ENCODE measurements around the gene ADCY7.

The ADCY7 gene

DNA sequence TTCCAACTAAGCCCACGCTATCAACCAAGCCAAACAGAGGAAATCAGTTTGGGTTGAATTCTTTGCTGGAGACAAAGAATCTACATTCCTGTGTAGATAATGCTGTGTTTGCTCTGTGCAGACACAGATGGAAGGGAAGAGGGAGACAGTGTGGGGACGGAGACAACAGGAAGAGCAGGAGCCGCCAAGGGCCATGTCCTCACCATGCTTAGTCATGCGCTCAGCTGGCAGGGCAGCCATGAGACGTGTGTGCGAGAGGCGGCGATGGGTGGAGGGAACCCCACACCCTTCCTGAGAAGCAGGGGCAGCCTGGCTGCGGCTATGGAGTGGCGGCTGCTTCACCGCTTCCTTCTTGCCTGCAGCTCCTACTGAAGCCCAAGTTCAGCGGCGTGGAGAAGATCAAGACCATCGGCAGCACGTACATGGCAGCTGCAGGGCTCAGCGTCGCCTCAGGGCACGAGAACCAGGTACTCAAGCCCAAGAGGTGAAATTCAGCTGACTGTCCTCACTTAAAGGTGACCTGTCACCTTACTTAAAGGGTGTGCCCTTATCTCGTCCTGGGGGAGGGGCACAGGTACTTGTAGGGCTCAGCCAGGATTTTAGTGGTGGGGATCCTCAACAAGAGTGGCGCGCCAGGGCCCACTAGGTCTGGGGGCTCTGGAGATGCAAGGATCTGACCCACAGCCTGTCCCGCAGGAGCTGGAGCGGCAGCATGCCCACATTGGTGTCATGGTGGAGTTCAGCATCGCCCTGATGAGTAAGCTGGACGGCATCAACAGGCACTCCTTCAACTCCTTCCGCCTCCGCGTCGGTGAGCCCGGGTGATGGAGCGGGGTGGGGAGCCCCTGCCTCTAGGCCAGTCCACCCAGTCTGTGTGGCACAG lies 47.5 kb downstream of the ADCY7 start:
- DNase-seq (ENCODE audit: low spot score): peak; percentile 89

DNA sequence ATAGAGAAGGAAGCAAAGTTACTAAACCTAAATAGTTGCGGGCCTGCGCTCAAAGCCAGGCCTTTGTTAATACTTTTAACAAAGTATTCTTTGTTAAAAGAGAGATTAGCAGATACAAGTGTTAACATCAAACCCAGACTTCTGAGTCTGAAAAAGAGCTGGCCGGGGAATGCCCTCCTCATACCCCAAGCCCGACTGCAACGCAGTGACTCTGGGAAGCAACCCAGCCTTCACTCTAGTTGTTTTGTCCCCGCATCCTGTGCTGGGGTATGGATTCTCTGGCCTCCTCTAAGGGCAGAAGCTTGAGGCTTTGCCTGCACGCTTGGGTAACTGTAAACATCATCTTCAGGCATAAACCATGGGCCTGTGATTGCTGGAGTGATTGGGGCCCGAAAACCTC lies 48.3 kb downstream of the ADCY7 start:
- no peak for DNase-seq (ENCODE audit: low spot score)

DNA sequence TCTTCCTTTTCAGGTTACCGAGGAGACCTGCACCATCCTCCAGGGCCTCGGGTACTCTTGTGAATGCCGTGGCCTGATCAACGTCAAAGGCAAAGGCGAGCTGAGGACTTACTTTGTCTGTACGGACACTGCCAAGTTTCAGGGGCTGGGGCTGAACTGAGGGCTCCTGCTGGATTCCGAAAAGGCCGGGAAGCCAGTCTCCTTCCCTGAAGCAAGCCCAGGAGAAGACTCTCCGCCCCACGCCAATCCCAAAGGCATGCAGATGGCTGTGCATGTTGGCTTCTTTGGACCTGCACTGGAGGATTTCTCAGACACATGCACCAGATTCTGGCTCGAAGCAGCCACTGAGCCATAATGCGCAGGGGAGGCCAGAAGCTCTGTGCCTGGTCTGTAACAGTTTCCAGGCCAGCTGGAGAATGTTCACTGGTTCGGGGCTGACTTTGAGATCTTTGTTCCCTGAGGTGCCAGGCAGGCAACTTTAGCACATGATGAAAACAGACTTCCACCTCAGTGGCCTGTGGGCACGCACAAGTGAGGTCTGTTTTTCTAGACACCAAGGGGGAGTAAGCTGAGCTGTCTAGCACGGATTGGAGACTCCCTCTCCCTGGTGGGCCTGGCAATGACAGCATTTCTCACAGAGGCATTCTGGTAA lies 49.1 kb downstream of the ADCY7 start:
- no peak for DNase-seq (ENCODE audit: low spot score)

DNA sequence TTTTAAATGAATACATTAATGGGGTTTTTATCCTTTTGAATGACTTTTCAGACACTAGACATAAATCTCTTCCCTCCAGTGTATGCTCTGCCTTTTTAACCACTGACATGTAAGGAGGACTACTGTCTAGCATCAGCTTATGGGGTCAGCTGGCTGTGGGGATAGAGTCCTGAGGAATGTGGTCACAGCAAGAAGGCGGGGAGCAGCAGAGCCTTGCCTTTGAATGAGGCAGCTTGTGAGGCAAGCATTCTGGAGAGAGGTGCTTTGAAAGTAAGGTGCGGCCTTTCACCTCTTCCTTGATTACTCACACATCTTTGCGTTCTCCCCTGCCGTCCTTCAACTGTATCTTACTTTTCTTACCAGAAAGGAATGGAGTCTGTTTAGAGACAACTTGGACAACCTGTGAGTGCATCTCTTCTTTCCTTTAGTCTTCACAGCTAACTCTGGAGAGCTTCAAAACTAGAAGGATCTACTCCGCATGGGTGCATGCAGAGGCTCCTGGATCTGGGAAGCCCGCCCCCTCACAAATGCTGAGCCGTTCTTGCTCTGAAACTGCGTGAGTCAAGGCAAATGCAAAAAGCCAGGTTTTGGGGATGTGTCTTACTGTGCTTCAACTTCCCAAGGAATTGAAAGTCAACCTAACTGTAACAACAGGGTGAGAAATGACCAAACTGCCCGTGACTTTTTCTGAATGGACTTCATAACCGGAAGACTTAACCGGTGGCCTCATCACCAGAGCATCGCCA lies 49.9 kb downstream of the ADCY7 start:
- DNase-seq (ENCODE audit: low spot score): no peak

DNA sequence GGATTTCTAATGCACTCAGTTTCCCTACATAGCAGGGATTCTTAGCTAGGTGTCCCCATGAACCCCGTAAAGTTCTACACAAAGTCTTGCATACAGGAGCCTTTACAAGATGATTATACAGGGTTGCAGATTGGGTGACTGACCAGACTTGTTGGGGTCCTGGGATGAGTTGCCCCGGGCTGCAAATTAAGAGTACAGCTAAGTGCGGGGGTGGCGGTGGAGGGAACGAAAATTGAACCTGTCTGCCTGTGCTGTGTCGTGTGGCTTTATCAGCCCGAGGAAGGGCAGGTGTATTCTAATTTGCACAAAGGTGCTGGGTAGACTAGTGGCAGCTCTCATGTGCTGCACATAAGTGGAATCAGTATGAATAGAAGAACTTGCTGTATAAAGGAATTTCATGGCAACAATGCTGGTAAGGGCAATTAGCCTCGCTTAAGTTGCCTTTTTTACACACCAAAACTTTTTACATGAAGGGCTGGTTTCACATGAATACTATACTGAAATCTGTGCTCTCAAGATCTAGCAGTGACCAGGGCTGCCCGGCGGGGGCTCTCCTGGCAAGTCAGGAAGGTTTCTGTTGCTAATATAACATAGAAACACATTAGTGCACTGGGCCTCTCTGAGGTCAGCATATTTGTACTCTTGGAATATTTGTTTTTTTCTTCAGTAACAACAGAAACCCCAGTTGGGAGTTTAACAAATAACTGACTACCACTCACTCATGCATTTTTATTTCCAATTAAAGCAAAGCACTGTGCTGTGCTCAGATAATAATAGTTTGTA lies 50.7 kb downstream of the ADCY7 start:
- DNase-seq (ENCODE audit: low spot score): no peak

DNA sequence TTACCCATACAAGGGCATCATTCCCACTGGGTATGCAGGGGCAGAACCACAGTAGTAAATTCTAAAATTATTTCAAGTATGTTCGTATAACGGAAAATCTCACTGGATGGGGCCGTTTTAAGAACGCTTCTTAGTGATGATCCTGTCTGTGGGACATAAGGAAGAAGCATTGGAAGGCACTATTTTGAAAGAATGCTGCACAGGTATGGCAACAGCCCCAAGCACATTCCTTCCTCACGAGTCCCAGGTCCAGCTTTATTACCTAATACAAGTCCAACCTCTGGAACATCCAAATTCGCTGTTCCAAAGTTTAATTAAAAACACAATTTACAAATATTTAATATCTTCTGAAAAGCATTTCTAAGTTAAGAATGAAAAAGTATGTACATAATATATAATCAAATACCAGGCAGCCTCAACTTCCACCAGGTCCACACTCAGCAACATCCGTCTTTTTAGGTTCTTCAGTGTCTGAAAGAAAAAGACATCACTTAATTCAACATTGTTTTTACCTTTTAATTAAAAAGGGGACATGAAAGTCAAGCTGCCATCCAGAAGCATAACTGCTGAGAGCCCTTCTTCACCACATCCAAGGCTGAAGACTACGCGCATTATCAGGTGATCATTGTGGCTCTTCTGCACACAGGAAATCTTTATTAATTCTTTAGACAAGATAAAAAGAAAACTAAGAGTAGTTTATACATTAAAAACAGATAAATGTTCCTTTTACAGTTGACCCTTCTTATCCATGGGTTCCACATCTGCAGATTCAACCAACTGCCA lies 52.6 kb downstream of the ADCY7 start:
- no peak for DNase-seq (ENCODE audit: low spot score)

DNA sequence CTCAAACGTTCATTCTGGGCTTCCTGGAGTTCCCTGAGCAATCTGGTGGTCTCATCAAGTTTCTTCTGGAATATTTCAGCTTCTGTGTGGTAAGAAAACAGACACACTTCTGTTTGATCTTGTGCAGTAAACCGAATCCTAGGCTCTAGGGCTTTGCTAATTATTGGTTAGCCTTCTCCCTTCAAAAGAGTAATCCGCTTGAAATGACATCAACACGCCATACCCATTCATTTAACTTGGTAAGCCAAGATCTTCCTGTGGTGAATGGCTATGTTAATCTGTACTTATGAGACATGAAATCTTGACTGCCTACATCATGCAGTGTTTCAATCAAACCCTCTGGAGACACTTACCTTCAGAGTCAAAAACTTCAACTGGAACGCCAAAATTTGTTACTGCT lies 54.0 kb downstream of the ADCY7 start:
- no peak for DNase-seq (ENCODE audit: low spot score)

DNA sequence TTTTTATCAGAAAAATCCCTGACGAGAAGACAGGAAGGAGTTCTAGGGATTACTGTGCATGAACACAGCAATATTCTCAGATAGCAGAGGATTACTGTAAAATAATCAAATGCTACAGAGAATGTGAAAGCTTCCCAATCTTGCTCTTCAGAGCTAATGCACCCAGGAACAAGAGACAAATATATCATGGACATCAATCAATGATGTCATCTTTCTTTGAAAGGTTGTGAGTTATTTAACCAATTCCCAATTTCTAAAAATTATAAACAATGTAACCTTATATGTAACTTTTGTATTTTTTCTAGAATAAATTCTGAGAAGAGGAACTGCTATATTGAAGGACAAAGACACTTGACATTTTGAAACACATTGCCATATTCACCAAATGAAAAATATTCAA lies 56.0 kb downstream of the ADCY7 start:
- DNase-seq (ENCODE audit: low spot score): no peak

DNA sequence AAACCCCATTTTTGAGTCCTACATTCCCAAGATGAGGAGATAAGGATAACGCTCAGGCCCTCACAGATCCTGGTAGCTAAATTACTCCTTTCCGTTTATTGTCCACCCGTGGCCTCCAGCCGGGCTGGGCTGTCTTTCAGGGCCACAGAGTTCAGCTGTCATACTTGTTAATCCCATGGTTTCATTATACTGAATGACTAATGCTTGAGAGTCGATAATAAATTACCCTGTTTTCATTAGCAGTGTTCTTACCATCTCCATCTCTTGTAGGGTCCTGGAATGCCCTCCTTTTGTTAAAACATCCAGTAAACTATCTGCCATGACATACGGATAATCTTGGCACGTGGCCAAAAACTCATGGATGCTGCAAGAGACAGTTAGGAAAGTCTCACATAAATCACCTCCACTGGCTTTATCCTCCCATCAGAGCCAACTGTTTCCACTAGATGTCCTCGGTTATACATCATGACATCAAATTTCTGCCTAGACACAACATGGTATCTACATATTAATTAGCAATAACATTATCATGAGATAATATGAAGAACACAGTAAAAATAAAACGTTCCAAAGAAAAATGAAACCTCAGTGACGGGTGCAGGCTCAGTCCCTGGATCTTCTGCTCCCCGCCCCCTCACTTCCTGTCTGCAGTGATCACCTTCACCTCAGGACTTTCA lies 57.1 kb downstream of the ADCY7 start:
- peak; percentile 49 for DNase-seq (ENCODE audit: low spot score)

DNA sequence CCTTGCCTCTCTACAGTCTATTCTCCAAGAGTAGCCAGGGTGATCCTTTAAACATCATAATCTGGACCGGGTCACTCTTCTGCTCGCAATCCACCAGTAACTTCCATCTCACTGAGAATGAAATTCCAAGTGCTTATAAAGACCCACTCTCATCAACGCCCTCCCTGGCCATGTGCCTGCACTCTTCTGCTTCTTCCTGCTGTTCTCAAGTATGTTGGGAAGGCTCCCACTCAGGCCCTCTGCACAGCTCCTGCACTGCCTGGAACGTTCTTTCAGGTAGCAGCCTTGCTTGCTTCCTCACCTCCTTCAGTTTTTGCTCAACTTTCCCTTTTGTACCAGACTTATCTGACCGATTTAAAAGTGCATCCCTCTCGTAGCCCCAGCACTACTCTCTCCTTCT lies 58.0 kb downstream of the ADCY7 start:
- no peak for DNase-seq (ENCODE audit: low spot score)

DNA sequence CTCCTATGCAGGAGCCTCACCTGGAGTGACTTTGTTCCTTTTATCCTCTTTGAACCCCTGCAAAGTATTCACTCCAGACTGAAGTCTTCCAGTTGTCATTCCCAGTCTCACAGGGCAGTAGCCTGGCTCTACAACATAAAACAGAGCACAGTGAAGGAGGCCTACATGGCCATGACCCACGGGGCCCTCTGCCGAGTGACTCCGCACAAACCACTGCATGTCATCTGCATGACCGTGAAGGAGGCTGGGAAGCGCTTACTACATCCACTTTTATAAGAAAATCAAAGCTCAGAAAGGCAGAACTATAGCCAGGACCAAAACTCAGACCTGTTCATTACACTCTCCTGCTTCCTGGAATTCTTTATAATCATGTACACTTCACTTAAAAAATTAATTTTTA lies 59.9 kb downstream of the ADCY7 start:
- no peak for DNase-seq (ENCODE audit: low spot score)

DNA sequence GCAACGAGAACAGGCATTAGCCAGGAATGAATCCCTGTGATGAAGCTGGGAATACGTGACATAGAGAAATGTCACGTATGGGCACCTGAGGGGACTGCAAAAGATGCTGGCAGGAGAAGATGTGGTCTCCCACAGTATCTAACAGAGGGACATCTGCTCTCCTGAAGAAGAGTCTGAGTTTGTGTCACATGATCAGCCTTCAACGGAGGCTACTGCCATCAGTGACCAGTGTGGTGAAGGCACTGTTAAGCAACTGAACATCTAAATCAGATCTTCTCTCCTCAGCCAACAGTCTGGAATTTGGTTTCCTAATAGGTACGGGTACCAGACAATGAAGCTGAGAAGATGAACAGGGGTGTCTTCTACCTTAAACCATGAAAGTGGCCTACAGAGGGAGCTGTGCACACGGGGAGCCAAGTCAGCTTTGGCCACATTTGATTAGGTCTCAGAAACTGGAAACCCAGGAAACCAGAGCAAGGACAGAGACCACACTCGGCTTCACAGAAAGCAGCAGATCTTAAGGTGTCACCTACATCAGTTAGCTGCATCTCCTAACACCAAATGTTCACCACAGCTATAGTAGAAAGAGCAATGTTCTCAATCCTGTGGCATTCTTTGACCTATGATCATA lies 60.6 kb downstream of the ADCY7 start:
- peak; percentile 36 for DNase-seq (ENCODE audit: low spot score)

DNA sequence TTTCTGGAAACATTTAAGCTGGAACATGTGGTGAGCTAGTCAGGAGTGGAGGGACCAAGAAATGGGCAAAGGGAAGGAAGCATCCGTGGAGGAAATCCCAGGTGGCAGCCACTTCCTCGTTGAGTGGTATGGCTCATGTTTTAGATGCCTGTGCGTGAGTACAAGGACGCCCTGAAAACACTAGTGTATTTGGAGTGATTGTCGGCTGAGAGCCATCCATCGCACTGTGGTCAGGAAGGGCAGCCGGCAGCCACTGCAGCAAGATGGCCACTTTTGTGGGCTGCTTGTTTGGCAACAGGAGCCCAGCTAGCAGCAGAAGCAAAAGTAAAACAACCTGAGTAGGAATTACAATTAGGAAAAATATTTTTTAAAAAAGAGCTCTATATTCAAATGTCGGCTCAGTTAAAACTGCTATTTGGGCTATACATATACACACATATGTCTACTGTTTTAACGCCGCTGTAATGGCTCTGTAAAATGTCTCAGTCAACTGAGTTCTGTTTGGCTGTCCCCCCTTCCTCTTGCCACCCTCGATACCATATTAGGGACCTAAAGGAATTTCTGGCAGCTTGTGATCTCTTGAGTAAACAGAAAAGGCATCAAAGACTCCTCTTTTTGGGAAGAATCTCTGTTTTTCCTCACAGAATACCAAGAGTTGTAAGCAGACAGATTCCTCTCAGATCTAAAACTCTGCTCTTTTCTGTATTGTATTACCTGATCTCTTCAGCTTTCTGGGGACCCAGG lies 63.3 kb downstream of the ADCY7 start:
- no peak for DNase-seq (ENCODE audit: low spot score)

DNA sequence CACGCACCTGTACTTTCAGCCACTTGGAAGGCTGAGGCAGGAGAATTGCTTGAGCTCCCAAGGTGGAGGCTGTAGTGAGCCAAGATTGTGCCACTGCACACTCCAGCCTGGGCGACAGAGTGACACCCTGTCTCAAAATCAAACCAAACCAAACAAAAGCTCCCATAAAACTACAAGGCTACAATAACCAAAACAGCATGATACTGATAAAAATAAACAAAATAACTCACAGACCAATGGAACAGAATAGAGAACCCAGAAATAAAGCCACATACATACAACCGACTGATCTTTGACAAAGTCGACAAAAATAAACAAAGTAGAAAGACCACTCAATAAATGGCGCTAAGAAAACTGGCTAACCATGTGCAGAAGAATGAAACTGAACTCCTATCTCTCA lies 65.2 kb downstream of the ADCY7 start:
- DNase-seq (ENCODE audit: low spot score): no peak

DNA sequence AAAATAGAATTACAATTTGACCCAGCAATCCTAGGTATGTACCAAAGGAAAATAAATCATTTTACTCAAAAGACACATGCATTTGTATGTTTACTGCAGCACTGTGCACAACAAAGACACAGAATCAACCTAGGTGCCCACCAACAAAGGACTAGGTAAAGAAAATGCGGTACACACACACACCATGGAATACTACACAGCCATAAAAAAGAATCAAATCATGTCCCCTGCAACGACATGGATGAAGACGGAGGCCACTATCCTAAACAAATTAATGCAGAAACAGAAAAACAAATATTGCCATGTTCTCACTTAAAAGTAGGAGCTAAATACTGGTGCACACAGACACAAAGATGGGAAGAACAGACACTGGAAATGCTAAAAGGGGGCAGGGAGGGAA lies 66.2 kb downstream of the ADCY7 start:
- no peak for DNase-seq (ENCODE audit: low spot score)

DNA sequence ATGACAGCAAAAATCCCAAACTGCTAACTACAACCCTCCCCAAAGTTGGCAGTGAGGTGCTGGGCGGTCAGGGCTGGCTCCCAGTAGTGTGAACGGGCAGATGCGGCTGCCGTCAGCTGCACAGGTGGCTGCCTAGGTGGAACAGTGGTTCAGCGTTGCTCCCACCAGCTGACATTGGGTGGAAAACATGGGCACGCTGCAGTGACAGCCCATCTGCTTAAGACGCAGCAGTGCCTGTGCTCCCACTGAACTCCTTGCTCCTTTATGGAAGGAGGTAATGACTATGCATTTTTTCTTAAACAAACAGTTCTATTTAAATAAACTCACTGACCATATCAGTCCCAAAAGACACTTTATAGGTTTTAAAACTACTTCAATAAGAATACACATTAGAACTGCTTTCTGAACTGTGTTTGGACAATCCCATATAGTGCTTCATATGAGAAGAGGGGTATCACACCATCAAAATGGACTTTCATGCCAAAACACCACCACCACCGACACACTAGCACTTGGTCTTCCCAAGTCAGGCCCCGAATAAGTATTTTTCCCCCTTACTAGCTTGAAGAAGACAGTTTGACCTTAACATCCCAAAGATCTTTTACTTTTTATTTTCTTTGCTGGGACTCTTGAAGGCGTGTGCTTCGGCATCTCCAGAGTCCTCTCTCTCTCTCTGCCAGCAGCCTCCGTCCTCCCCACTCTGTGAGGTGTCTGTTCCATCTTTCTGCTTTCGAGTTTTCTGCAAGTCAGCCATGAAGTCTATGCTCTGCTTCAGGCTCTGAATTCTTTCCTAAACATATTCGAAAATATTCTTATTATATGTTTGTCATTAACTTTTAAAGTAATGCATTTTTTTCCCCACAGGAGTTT lies 68.0 kb downstream of the ADCY7 start:
- DNase-seq (ENCODE audit: low spot score): no peak

DNA sequence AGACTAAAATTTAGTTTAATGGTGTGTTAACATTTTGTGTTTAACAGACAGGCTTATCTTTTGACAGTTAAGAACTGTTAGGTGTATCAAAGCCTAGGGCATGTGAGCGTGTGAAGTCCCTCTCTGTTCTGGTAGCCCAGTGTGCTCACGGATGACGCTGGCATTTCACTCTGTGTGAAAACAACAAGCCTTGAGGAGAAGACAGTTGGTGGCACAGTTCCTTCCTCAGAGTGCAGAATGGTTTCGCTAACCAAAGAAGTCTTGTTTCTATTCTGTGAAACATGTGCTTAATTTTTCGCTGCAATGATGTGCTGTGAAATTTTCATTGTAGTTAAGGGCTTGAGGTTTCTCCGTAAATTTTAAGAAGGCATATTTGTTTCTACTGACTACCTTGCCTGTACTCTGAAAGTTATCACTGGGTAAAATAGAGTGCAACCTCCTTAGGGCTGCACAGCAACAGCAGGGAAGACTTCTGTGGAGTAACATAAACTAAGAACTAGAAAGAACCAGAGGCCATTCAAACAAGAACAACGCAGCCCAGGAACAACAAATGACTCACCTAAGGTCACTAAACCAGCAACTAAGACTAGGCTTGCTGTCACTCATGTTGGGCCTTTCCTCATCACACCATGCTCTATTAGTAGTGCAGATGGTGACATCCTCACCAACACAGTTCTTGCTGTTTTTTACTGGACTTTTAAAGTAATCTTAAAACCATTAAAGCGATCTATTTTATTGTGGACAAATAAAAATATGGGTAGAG lies 69.0 kb downstream of the ADCY7 start:
- no peak for DNase-seq (ENCODE audit: low spot score)

DNA sequence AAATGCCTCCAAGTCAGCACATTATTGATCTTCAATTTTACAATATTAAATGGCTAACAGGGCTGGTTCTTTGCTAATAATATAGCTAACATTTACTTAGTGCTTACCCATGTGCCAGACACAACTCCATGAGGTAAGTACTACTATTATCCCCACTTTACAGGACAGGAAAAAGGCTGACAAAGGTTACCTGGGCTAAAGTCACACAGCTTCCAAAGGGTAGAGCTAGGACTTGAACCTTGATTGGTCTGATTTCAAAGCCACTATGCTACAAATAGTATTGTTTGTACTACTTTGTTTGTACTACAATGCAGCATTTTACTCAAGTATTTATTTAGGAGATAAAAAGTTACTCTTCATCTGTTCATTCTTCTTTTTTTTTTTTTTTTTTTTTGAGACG lies 70.5 kb downstream of the ADCY7 start:
- DNase-seq (ENCODE audit: low spot score): no peak

Measured in hematopoietic multipotent progenitor cell treated with erythropoietin and hydrocortisone succinate and interleukin-3 and kit ligand, for 15 days (in vitro differentiated cells).